ENCODE results near the gene PDCD1.

DNA sequence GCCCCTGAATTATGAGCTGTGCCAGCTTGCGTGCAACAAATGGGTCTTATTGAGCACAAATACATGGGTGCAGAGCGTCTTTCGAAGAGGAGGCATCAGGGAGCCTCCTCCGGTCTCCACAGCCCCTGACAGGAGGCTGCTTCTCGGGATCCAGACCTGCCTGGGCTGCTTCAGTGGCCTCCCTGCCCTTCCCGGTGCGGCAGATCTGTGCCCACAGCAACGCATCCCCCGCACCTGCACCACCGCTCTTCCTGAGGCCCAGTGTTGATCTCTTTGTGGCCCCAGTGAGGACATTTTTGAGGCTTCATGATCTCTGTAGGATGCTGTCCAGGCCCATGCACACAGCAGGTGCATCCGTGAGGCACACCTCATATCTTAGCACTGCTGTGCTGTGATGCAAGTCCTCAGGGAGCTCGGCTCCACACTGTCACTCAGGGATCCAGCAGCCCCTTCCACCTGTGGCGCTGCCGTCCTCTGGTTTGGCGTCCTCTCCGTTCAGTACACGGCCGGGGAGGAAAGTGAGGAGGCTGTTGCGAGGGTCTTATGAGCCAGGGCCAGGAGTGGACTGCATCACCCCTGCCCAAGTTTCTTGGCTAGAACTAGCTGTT lies 28.2 kb upstream of the PDCD1 start:
- TF ChIP-seq, protein P1, sequence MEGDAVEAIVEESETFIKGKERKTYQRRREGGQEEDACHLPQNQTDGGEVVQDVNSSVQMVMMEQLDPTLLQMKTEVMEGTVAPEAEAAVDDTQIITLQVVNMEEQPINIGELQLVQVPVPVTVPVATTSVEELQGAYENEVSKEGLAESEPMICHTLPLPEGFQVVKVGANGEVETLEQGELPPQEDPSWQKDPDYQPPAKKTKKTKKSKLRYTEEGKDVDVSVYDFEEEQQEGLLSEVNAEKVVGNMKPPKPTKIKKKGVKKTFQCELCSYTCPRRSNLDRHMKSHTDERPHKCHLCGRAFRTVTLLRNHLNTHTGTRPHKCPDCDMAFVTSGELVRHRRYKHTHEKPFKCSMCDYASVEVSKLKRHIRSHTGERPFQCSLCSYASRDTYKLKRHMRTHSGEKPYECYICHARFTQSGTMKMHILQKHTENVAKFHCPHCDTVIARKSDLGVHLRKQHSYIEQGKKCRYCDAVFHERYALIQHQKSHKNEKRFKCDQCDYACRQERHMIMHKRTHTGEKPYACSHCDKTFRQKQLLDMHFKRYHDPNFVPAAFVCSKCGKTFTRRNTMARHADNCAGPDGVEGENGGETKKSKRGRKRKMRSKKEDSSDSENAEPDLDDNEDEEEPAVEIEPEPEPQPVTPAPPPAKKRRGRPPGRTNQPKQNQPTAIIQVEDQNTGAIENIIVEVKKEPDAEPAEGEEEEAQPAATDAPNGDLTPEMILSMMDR (conservative IDR thresholded peaks at IDR 0.05; ENCODE audit: low read depth, low read length): no peak
- no peak for TF ChIP-seq EZH2phosphoT487 (IDR thresholded peaks at IDR 0.05; ENCODE audit: borderline replicate concordance, low read length)

Data from PC-3 (cell line).